Erythroblast (primary cell): ENCODE data around the gene SRF.

Experiments used
- DNase-seq, 2 experiments: peaks; one replicate each; lab custom pipeline; 2025; lab: John Stamatoyannopoulos, UW
- GATA1 ChIP-seq: IDR thresholded peaks from 2 replicates; pipeline ENCODE4 v1.6.1; 2011; ENCODE audit warnings: low read depth, mild to moderate bottlenecking, control low read depth, low read length, moderate library complexity
- POLR2A ChIP-seq: IDR thresholded peaks from 2 replicates; pipeline ENCODE4 v1.6.1; 2011; ENCODE audit warnings: mild to moderate bottlenecking, low read length

The SRF gene

GRCh38 chr6:43221046-43221972 lies 50.2 kb downstream of the SRF start:
- no peak for DNase-seq
- no peak for TF ChIP-seq POLR2A
- no peak for TF ChIP-seq GATA1

DNA sequence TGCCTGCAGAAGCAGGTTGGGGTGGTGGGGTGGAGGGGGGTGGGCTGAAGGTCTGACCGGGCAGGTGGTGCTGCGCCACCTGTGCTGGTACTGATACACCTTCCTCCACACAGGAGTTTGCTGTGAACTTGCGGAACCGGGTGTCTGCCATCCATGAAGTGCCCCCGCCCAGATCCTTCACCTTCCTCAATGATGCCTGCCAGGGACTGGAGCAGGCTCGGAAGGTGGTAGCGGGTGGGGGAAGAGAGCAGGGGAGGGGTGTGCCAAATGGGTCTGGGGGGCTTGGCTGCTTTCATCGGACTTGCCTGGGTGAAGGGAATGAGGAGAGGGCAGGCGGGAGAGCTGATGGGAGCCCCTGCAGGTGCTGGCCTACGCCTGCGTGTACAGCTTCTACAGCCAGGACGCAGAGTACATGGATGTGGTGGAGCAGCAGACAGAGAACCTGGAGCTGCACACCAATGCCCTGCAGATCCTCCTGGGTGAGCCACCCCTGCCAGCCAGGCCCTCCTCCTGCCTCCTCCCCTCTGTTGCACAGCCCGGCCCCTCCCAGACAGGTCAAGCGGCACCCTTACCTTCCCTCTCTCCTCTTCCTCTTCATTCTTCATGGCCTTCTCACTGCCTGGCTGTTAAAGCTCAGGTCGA lies 51.5 kb downstream of the SRF start:
- DNase-seq: no peak
- no peak for TF ChIP-seq POLR2A

- TF ChIP-seq POLR2A: no peak
- TF ChIP-seq GATA1: no peak
Measured at GRCh38 chr6:43223175-43223574, 52.1 kb downstream of the SRF start.

DNA sequence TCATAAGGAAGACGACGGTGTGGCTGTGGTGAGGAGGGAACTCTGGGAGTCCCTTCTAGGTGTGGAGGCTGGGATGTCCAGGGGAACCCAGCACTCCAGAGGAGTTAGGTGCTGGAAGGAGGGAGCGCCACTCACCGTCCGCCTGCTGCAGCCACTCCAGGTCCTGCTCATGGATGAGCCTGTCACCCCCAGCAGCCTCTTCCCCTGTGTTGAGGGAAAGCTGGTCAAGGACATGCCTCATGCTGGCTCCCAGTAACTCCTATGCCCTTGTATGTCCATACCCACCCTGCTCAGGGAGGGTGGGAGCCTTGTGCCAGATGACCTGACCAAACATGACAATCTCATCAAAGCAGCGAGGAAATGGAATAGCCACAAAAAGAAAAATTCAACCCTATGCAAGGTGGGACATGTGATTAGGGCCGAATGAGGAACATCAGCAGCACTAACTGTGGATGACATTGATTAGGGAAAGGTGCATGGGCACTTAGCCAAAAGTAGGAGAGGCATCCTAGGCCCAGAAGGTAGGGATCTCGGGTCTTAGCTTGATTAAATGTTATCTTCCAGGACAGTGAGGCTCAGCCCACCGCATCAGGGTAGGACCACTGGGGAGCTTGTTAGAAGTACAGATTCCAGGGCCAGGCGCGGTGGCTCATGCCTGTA lies 55.3 kb downstream of the SRF start:
- no peak for TF ChIP-seq POLR2A
- TF ChIP-seq GATA1: no peak
- peak in 1 of 2 experiments; percentile 76 for DNase-seq

More at GRCh38 chr6:43223175-43223574, 52.1 kb downstream of the SRF start:
- DNase-seq: no peak

- peak; percentile 79 to 88 for DNase-seq
- TF ChIP-seq GATA1: no peak
- peak; percentile 56 for TF ChIP-seq POLR2A
Measured at GRCh38 chr6:43228951-43229802, 58.1 kb downstream of the SRF start, which contains the start of gene DNPH1. Gene DNPH1 (minus strand): TSS chr6:43229481. CDS start chr6:43229456, 25 bp downstream.

DNA sequence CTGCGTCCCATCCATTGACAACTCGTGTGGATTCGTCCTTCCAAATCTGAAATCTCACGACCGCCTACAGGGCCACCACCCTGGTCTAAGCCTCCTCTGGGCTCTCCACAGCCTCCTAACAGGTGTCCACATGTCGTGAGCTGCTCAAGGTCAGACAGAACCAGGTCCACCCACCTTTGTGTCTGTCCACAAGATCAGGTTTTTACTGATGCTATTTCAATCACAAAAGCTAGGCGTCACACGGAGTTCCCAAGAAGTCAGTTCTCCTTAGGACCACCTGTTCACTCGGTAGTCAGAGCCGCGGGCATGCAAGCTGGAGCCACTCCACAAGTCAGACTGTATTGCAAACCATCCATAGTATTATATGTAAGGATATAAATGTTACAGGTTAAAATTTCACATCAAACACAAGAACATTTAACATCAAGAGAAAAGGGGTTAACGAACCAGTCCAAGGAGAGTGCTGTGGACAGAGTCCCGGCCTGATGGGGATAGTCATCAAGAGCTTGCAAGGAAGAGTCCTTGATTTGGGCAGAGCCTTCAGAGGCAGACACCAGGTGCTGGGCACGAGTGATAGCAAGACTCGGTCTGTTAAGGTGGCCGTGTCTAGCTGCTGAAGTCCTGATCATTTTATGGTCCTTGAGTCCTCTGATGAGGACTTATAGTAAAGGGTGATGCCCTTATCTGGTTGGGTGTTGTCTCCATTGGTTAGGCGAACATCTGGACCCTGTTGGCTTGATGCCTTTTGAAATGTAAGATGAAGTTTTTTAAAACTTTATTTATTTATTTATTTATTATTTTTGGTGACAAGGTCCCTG lies 58.9 kb downstream of the SRF start:
- DNase-seq: peak; percentile 31 to 43
- TF ChIP-seq POLR2A (no peak), GATA1 (no peak)

DNA sequence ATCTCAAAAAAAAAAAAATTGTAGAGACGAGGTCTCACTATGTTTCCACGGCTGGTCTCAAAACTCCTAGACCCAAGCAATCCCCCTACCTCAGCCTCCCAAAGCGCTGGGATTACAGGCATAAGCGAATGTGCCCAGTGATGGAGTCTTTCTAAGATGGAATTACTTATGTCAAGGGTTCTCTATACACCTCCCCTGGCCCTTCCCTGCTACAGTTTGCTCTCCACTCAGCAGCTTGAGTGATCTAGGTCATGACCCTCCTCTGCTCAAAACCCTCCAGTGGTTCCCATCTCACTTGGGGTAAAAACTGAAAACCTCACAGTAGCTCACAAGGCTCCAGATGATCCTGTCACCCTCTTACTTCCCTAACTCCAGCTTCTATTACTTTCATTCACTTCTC lies 60.0 kb downstream of the SRF start:
- TF ChIP-seq GATA1 (no peak), POLR2A (no peak)
- DNase-seq: no peak
